A172 (cell line): ENCODE measurements around the gene GCSAM. TPM values are rescaled to one million over a fixed set of nuclear protein-coding genes. Genes with fewer than 3 reads are reported as not detected.

Source experiments
- DNase-seq: peaks from one replicate; pipeline ENCODE4 v3.0.0-alpha.2; 2015; ENCODE audit warnings: low spot score
- total RNA-seq: library from RNA; depleted of rRNA; stranded (reverse); fragments of >200 nt; shearing (Covaris generic); gene quantifications from 2 replicates; pipeline ENCODE4 v1.2.3, GENCODE V29; 2014; rRNA removed

GCSAM gene
- not detected in 2 replicates for total RNA-seq

DNA sequence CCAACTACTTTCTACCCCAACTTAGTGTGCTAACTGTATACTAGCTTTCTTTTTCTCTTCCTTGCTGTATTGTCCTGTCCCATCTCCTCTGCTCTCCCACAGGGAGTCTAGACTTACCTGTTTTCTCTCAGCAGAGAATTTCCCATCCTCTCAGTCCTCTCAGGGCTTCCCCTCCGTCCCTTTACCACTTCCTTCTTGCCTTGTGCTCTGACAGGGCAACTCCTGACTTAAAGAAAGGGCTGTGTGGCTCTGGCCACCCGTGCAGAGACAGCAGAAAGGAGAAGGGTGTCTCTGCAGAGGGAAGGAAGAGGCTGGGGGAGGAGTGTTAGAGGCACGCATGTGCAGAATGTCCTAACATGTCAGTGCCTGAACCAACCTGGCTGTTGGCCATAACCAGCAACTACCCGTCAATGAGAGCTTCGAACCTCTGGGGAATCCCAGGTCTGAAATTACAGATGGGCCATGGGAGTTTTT lies at the start of gene GCSAM:
GCSAM (minus strand) TSS at position 274 of the 474 bp plus-strand sequence; CDS start at position 146, 128 bp downstream.
- no peak for DNase-seq

- no peak for DNase-seq
Observed at GRCh38 chr3:112175646-112176045, 42.6 kb upstream of the GCSAM start.

DNA sequence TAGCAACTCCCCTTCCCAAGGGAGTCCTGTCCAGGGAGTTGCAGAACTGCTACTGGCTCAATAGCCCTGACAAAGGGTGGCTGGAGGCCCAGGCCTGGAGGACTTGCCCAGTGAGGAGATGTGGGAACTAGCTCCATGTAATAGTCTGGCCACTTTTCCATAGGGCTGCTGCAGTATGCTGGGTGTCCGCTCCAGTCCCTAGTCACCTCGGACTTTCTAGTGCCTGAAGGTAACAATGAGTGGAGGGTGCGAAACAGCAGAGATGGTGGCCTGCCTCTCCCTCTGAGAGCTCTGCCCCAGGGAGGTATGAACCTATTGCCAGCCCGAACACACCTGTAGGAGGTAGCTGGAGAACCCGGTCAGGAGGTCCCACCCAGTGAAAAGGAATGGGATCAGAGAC lies 42.0 kb upstream of the GCSAM start:
- DNase-seq: no peak

GRCh38 chr3:112171144-112171543 lies 38.1 kb upstream of the GCSAM start:
- DNase-seq: no peak

GRCh38 chr3:112170046-112170445 lies 37.0 kb upstream of the GCSAM start:
- no peak for DNase-seq

DNA sequence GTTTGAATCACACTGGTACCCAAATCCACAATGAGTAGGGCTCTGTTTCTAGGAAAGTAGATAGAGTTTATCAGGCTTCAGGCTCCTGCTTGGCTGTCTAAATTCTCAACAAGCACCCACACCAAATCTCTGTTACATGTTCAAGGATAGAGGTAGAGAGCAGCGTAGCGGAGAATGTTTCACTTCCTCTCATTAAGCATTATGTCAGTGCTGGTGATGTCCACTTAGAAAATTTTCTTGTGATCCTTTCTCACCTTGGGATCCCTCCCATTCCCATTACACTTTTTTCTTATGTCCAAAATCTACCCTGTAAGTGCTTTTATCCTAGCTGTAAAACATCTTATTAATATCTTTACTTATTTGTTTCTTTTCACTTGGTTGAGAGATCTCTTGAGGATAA lies 34.7 kb upstream of the GCSAM start:
- DNase-seq: no peak

DNA sequence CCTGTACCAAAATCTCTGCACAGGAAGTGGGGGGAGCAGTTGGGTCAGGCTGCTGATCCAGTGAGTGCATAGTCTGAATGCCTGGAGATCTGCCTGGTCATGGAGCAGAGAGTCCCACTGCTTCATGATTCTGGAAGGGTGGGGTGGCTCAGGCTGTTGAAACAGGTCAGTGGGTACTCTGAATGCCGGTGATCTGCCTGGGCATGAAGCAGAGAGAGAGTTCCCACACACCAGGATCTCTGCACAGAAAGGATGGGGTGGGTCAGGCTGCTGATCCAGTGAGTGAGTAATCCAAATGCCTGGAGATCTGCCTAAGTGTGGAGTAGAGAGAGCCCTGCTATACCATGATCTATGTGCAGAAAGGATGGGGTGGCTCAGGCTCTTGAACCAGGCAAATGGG lies 16.1 kb upstream of the GCSAM start:
- peak; percentile 4 for DNase-seq

- DNase-seq: no peak
Observed at GRCh38 chr3:112143689-112144088, 10.6 kb upstream of the GCSAM start.

DNA sequence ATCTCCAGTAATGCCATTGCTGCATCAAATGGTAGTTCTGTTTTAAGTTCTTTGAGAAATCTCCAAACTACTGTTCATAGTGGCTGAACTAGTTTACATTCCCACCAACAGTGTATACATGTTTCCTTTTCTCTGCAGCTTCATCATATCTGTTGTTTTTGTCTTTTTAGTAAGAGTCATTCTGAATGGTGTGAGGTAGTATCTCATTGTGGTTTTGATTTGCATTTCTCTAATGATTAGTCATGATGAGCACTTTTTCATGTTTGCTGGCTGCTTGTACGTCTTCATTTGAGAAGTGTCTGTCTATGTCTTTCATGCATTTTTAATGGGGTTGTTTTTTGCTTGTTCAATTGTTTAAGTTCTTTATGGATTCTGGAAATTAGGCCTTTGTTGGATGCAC lies 10.2 kb upstream of the GCSAM start:
- DNase-seq: no peak

DNA sequence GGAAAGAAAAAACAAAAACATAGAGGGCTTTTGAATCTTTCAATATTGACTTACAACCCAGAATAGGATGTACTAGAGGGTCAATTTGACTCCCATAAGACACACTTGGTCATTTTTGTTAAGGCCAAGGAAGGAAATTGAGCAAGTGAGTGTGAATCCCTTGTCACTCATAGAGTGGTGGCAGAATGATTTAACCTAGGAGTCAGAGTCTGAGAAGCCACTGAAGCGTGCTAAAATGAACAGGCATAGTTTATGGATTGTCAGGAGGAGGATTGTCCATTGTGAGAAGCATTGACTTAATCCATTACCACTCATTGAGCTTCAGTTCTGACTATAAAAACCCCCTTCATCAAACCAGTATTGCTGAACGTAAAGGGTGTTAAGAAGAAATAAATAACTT lies 8.2 kb upstream of the GCSAM start:
- DNase-seq: no peak

- no peak for DNase-seq
Observed at GRCh38 chr3:112140584-112140983, 7.5 kb upstream of the GCSAM start.

GRCh38 chr3:112138219-112138969 lies 5.3 kb upstream of the GCSAM start:
- no peak for DNase-seq

- no peak for DNase-seq
Observed at GRCh38 chr3:112137781-112138180, 4.7 kb upstream of the GCSAM start.

GRCh38 chr3:112136959-112137693 lies 4.1 kb upstream of the GCSAM start:
- DNase-seq: peak; percentile 42

GRCh38 chr3:112136046-112136445 lies 3.0 kb upstream of the GCSAM start:
- no peak for DNase-seq

DNA sequence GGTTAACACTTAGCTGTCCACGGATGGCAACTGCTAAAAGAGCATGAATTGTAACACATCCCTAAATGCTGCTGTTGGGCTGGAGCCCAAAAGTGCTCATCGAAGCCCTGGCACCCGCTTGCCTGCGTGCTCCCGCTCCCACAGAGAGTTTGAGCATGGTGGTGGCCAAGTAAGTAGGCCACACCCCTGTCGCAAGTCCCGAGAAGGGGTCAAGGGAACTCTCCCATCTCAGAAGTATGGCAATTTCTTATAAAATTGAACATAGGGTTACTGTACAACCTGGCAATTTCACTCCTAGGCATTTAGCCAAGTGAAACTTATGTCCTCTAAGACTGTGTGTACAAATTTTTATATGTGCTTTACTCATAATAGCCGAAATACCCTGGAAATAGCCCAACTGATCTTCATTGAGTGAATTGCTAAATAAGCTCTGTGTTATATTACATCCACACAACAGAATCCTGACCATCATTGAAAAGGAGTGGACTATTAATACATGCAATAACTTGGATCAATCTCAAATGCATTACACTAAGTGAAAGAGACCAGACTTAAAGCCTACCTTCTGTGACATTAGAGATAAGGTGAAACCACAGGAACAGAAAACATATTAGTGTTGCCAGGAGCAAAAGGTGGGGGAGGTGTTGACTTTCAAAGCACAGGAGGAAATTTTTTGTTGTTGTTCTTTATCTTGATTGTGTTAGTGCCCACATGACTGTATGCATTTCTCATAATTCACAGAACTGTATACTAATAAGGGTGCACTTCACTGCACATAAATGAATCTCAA lies 1.5 kb upstream of the GCSAM start:
- DNase-seq: no peak

DNA sequence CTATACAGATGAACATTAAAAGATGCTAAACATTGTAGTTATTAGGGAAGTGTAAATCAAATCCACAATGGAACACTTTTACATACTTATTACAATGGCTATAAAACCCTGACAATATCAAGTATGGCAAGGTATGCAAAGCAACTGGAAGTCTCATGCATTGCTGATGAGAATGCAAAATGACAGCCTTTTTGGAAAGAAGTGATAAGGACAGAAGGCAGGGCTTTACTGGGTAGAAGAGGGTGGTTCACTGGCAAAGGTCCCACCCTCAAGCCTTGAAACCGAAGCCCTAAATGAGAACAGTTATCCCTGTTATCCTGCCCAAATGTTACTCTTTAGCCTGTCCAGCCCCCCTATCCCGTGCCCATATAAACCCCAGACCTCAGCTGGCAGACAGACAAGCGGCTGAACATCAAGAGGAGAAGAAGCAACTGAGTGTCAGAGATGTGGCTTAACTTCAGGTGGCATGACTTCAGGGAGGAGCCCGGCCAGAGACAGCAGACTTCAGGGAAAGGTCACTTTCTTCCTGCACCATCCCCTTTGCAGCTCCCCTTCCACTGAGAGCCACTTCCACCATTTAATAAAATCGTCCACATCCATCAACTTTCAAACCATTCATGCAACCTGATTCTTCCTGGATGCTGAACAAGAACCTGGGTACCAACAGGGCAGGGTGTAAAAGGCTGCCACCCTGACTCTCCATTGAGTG lies 732 bp upstream of the GCSAM start:
- no peak for DNase-seq

- no peak for DNase-seq
Observed at GRCh38 chr3:112132554-112132953, 494 bp downstream of the GCSAM start.

DNA sequence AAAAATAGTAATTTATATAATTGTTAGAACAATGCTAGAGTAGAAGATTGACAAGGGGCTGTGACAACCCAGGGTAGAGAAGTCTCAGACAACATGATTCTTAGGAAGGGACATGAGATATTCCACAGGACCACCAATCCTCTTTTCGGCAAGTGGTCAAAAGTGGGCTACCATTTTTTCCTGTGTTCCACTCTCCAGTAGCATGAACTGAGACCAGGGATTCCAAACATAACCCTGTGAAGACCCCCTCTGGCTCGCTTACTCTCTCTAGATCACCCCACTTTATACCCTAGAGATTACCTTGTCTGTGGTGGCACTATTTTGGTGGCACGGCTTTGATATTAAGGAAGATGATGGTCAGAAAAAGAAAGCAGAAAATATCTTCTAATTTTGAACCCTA lies 960 bp downstream of the GCSAM start:
- no peak for DNase-seq

GRCh38 chr3:112131111-112131510 lies 1.9 kb downstream of the GCSAM start:
- DNase-seq: no peak

- no peak for DNase-seq
Observed at GRCh38 chr3:112130638-112130993, 2.4 kb downstream of the GCSAM start.
